GM19467 (cell line): Measurements from ENCODE around the gene SV2C.
A peak's percentile ranks its signal among the peaks of the same experiment; 100 is the strongest.
"Not testable (repeated sequence)": the region's sequence is repeated elsewhere in the genome, so short reads cannot be mapped to it uniquely, and the experiment has no call there.

Source experiments
- ATAC-seq: cut with Tn5 transposase; IDR thresholded peaks from one replicate; pipeline ENCODE4 v1.9.1; 2021; ENCODE audit warnings: mild to moderate bottlenecking, moderate library complexity; ENCODE audit not compliant: unreplicated experiment

The SV2C gene

GRCh38 chr5:76292620-76293322 lies 209.6 kb downstream of the SV2C start:
- peak; percentile 66 for ATAC-seq

GRCh38 chr5:76294573-76294972 lies 211.4 kb downstream of the SV2C start:
- no peak for ATAC-seq

- no peak for ATAC-seq
Observed at GRCh38 chr5:76298852-76299251, 215.7 kb downstream of the SV2C start.

GRCh38 chr5:76299592-76299991 lies 216.4 kb downstream of the SV2C start:
- ATAC-seq = no peak

- ATAC-seq = not testable (repeated sequence)
Observed at GRCh38 chr5:76301932-76302331, 218.7 kb downstream of the SV2C start.

GRCh38 chr5:76302661-76303060 lies 219.5 kb downstream of the SV2C start:
- ATAC-seq = not testable (repeated sequence)

GRCh38 chr5:76303921-76304320 lies 220.7 kb downstream of the SV2C start:
- no peak for ATAC-seq

- ATAC-seq = no peak
Observed at GRCh38 chr5:76305269-76305668, 222.1 kb downstream of the SV2C start.

GRCh38 chr5:76305775-76306174 lies 222.6 kb downstream of the SV2C start:
- no peak for ATAC-seq

GRCh38 chr5:76310208-76310607 lies 227.0 kb downstream of the SV2C start:
- ATAC-seq = no peak

GRCh38 chr5:76312783-76313182 lies 229.6 kb downstream of the SV2C start:
- no peak for ATAC-seq

GRCh38 chr5:76314643-76315042 lies 231.5 kb downstream of the SV2C start:
- ATAC-seq = no peak

GRCh38 chr5:76319673-76320072 lies 236.5 kb downstream of the SV2C start:
- ATAC-seq = no peak

GRCh38 chr5:76323494-76323893 lies 240.3 kb downstream of the SV2C start:
- ATAC-seq = not testable (repeated sequence)

- ATAC-seq = no peak
Observed at GRCh38 chr5:76325326-76325725, 242.1 kb downstream of the SV2C start.

GRCh38 chr5:76325876-76326491 lies 242.8 kb downstream of the SV2C start:
- no peak for ATAC-seq

GRCh38 chr5:76326577-76327302 lies 243.6 kb downstream of the SV2C start:
- ATAC-seq = no peak

GRCh38 chr5:76329346-76329745 lies 246.2 kb downstream of the SV2C start:
- ATAC-seq = no peak

- ATAC-seq = no peak
Observed at GRCh38 chr5:76331126-76331525, 247.9 kb downstream of the SV2C start.

- ATAC-seq = no peak
Observed at GRCh38 chr5:76332102-76332501, 248.9 kb downstream of the SV2C start.

GRCh38 chr5:76332611-76333205 lies 249.5 kb downstream of the SV2C start:
- no peak for ATAC-seq

- ATAC-seq = no peak
Observed at GRCh38 chr5:76333571-76333970, 250.4 kb downstream of the SV2C start.
